DOHH2 (cell line): ENCODE results near the gene ZIC2.

Experiments used
- H3F3A ChIP-seq: fragments of 200-600 bp; sonication (generic), shearing (Covaris generic); 2 replicates; pipeline ENCODE4 v1.6.0; 2016; ENCODE audit warnings: antibody characterized with exemption, mild to moderate bottlenecking; ENCODE audit not compliant: control insufficient read depth, insufficient read depth
- H3K27ac ChIP-seq: fragments of 200-600 bp; sonication (generic); 2 replicates; pipeline ENCODE4 v1.5.1; 2014; ENCODE audit warnings: low read depth, mild to moderate bottlenecking, low read length, moderate library complexity
- H3K27me3 ChIP-seq: fragments of 200-600 bp; sonication (generic); 2 replicates; pipeline ENCODE4 v1.6.1; 2014; ENCODE audit warnings: mild to moderate bottlenecking, low read length, mixed read lengths; ENCODE audit not compliant: control insufficient read depth
- H3K36me3 ChIP-seq: fragments of 200-600 bp; sonication (generic); 2 replicates; pipeline ENCODE4 v1.6.1; 2014; ENCODE audit warnings: mild to moderate bottlenecking, low read length, moderate library complexity, mixed read lengths; ENCODE audit not compliant: control insufficient read depth
- H3K4me1 ChIP-seq: fragments of 200-600 bp; sonication (generic); 2 replicates; pipeline ENCODE4 v1.6.1; 2014; ENCODE audit warnings: mild to moderate bottlenecking, low read length, mixed read lengths; ENCODE audit not compliant: control insufficient read depth
- H3K4me2 ChIP-seq: fragments of 200-600 bp; sonication (generic); 2 replicates; pipeline ENCODE4 v1.6.0; 2014; ENCODE audit warnings: mild to moderate bottlenecking, low read length, moderate library complexity
- H3K4me3 ChIP-seq: fragments of 200-600 bp; sonication (generic); 2 replicates; pipeline ENCODE4 v1.5.1; 2014; ENCODE audit warnings: mild to moderate bottlenecking, low read length, mixed read lengths
- H3K79me2 ChIP-seq: fragments of 200-600 bp; sonication (generic); 2 replicates; pipeline ENCODE4 v1.6.1; 2014; ENCODE audit warnings: mild to moderate bottlenecking, low read length, mixed read lengths; ENCODE audit not compliant: control insufficient read depth
- H3K9me2 ChIP-seq: fragments of 200-600 bp; sonication (generic); replicated peaks from 2 replicates; pipeline ENCODE4 v1.6.1; 2014; ENCODE audit warnings: mild to moderate bottlenecking, low read length, mixed read lengths; ENCODE audit not compliant: control insufficient read depth
- H3K9me3 ChIP-seq: fragments of 200-600 bp; sonication (generic); 2 replicates; pipeline ENCODE4 v1.6.1; 2014; ENCODE audit warnings: antibody characterized with exemption, low read length, mixed read lengths; ENCODE audit not compliant: control insufficient read depth, insufficient read depth
- H4K20me1 ChIP-seq: fragments of 200-600 bp; sonication (generic); 2 replicates; pipeline ENCODE4 v1.6.0; 2014; ENCODE audit warnings: low read depth, mild to moderate bottlenecking, antibody characterized with exemption, low read length, moderate library complexity; ENCODE audit not compliant: control insufficient read depth, insufficient read depth
- CTCF ChIP-seq: fragments of 200-600 bp; sonication (generic); IDR thresholded peaks from one replicate; pipeline ENCODE4 v1.5.1; 2014; ENCODE audit warnings: antibody characterized with exemption, mild to moderate bottlenecking, low read depth, low read length; ENCODE audit not compliant: poor library complexity, severe bottlenecking
- EZH2phosphoT487 ChIP-seq: fragments of 200-600 bp; sonication (generic); IDR thresholded peaks from 2 replicates; pipeline ENCODE4 v1.6.1; 2017; ENCODE audit warnings: borderline replicate concordance, mild to moderate bottlenecking, antibody characterized with exemption, low read length, moderate library complexity, mixed read lengths

Gene ZIC2

GRCh38 chr13:99977334-99977911 lies 4.2 kb upstream of the ZIC2 start:
- no peak overlapping the region for H3K4me3 ChIP-seq
- no peaks in the 10 kb centered on the region for H3K79me2 ChIP-seq
- no peak overlapping the region for H3K27ac ChIP-seq
- H3K9me3 ChIP-seq: no peaks in the 10 kb centered on the region
- H3K36me3 ChIP-seq: no peaks in the 10 kb centered on the region
- no peaks in the 10 kb centered on the region for H3K4me1 ChIP-seq
- H3K4me2 ChIP-seq: no peak overlapping the region
- no peaks in the 10 kb centered on the region for H3K9me2 ChIP-seq
- no peak for TF ChIP-seq EZH2phosphoT487
- no peaks in the 10 kb centered on the region for H3F3A ChIP-seq
- no peaks in the 10 kb centered on the region for H4K20me1 ChIP-seq
- peaks cover 26% of the 10 kb centered on the region for H3K27me3 ChIP-seq

GRCh38 chr13:99977912-99978798 lies 3.4 kb upstream of the ZIC2 start:
- Histone ChIP-seq H3K4me1 (no peaks in the 10 kb centered on the region), H4K20me1 (no peaks in the 10 kb centered on the region), H3K9me2 (no peaks in the 10 kb centered on the region), H3K36me3 (no peaks in the 10 kb centered on the region), H3K4me3 (no peak overlapping the region), H3K9me3 (no peaks in the 10 kb centered on the region), H3F3A (no peaks in the 10 kb centered on the region), H3K27me3 (peaks cover 26% of the 10 kb centered on the region), H3K4me2 (no peak overlapping the region), H3K79me2 (no peaks in the 10 kb centered on the region), H3K27ac (no peak overlapping the region)
- TF ChIP-seq CTCF: no peak
- TF ChIP-seq EZH2phosphoT487: no peak

GRCh38 chr13:99978799-99979452 lies 2.7 kb upstream of the ZIC2 start:
- no peaks in the 10 kb centered on the region for H3K9me2 ChIP-seq
- H3K4me3 ChIP-seq: no peak overlapping the region
- no peaks in the 10 kb centered on the region for H3K36me3 ChIP-seq
- no peaks in the 10 kb centered on the region for H3K9me3 ChIP-seq
- no peaks in the 10 kb centered on the region for H4K20me1 ChIP-seq
- H3K79me2 ChIP-seq: no peaks in the 10 kb centered on the region
- no peak overlapping the region for H3K27ac ChIP-seq
- H3K4me2 ChIP-seq: no peak overlapping the region
- no peaks in the 10 kb centered on the region for H3F3A ChIP-seq
- peaks cover 26% of the 10 kb centered on the region for H3K27me3 ChIP-seq
- TF ChIP-seq CTCF (no peak), EZH2phosphoT487 (no peak)
- no peaks in the 10 kb centered on the region for H3K4me1 ChIP-seq
